ENCODE measurements around the gene LETM1. TPM values are rescaled to one million over a fixed set of nuclear protein-coding genes. Genes with fewer than 3 reads are reported as not detected.

Gene LETM1
- total RNA-seq, 2 donors from 2014 or later = 45.7 to 52.4 TPM

DNA sequence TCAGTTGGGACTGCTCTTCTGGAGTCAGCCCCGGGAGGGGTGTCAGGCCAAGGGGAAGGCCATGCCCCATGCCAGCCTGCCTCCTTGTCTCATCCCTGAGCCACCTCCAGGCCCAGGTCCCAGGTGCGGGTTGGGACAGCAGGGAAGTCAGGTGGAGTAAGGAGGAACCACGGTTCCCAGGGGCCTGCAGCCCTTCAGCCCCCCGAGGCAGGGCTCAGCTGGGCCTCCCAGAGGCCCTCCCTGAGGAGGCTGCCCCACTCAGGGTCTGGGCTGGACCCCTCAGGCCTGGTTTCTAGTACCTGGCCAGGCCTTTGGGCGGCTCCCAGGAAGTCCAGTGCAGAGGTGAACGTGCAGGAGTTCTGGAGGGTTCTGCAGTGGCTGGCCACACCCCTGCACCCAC lies 86.3 kb downstream of the LETM1 start:
- Mint-ChIP-seq H3K9me3 (no peaks in the 10 kb centered on the region), H3K27me3 (ENCODE audit: insufficient read depth) (peaks cover 1% of the 10 kb centered on the region), H3K4me3 (no peak overlapping the region), H3K27ac (no peak overlapping the region), H3K4me1 (peaks cover 11% of the 10 kb centered on the region), H3K36me3 (ENCODE audit: low read depth) (no peaks in the 10 kb centered on the region)
- H3K27me3 ChIP-seq (ENCODE audit: control insufficient read depth, insufficient read depth, low read length, poor library complexity, severe bottlenecking) = no peaks in the 10 kb centered on the region
- TF ChIP-seq, protein P1, sequence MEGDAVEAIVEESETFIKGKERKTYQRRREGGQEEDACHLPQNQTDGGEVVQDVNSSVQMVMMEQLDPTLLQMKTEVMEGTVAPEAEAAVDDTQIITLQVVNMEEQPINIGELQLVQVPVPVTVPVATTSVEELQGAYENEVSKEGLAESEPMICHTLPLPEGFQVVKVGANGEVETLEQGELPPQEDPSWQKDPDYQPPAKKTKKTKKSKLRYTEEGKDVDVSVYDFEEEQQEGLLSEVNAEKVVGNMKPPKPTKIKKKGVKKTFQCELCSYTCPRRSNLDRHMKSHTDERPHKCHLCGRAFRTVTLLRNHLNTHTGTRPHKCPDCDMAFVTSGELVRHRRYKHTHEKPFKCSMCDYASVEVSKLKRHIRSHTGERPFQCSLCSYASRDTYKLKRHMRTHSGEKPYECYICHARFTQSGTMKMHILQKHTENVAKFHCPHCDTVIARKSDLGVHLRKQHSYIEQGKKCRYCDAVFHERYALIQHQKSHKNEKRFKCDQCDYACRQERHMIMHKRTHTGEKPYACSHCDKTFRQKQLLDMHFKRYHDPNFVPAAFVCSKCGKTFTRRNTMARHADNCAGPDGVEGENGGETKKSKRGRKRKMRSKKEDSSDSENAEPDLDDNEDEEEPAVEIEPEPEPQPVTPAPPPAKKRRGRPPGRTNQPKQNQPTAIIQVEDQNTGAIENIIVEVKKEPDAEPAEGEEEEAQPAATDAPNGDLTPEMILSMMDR (conservative IDR thresholded peaks at IDR 0.05) = no peak
- H3K9ac ChIP-seq (ENCODE audit: extremely low read depth, low read length, poor library complexity, severe bottlenecking) = no peak overlapping the region
- H3K36me3 ChIP-seq (ENCODE audit: control insufficient read depth, insufficient read depth, low read length) = no peaks in the 10 kb centered on the region
- peaks cover 12% of the 10 kb centered on the region for H3K4me1 ChIP-seq (ENCODE audit: control insufficient read depth, insufficient read depth, low read length)
- DNase-seq = no peak
- no peak overlapping the region for H3K4me3 ChIP-seq (ENCODE audit: low read length)
- H3K9me3 ChIP-seq (ENCODE audit: control insufficient read depth, low read length) = no peaks in the 10 kb centered on the region
- H3K27ac ChIP-seq (ENCODE audit: low read depth, low read length) = no peak overlapping the region
- 92 to 100% methylated on average over 3 to 6 of the region's 6 CpGs for WGBS, 2 experiments (ENCODE audit: insufficient coverage in 1 of 2, insufficient read length in 1 of 2)

DNA sequence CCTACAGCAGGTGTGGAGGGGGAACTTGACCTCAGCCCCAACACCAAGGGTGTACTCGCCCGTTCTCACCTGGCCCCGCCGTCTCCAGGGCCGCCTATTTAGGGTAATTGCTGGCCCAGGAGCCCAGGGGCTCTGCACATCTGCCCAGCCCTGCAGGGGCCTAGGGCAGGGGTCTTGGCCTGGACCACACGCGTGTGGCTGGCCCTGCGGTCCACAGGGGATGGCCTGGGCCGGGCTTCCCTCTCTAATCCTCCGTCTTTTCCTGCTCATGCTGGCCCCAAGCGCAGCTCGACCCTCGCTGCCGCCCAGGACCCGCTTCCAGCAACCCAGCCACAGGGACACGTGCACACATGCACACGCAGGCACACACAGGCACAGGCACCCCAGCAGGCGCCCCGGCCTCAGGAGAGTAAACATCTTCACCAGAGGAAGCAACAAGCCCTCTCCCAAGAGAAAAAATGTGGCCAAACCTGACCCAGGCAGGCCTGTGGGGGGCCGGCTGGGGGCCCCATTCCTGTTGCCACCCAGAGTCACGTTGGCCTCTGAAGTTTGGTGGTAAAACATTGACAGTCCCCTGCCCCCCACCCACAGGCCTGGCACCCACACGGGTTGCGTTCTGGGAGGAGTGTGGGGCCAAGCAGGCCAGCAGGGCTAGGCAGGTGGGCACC lies 87.5 kb downstream of the LETM1 start:
- Mint-ChIP-seq H3K27me3 (ENCODE audit: insufficient read depth) (peaks cover 1% of the 10 kb centered on the region), H3K27ac (no peak overlapping the region), H3K4me1 (peaks cover 11% of the 10 kb centered on the region), H3K36me3 (ENCODE audit: low read depth) (no peaks in the 10 kb centered on the region), H3K9me3 (no peaks in the 10 kb centered on the region), H3K4me3 (peak overlapping the region; percentile 49)
- Histone ChIP-seq H3K4me1 (ENCODE audit: control insufficient read depth, insufficient read depth, low read length) (peaks cover 12% of the 10 kb centered on the region), H3K9ac (ENCODE audit: extremely low read depth, low read length, poor library complexity, severe bottlenecking) (no peak overlapping the region), H3K4me3 (ENCODE audit: low read length) (peak overlapping the region; percentile 62), H3K27ac (ENCODE audit: low read depth, low read length) (no peak overlapping the region), H3K9me3 (ENCODE audit: control insufficient read depth, low read length) (no peaks in the 10 kb centered on the region), H3K27me3 (ENCODE audit: control insufficient read depth, insufficient read depth, low read length, poor library complexity, severe bottlenecking) (no peaks in the 10 kb centered on the region), H3K36me3 (ENCODE audit: control insufficient read depth, insufficient read depth, low read length) (no peaks in the 10 kb centered on the region)
- no peak for DNase-seq
- TF ChIP-seq, protein P1 (conservative IDR thresholded peaks at IDR 0.05) = no peak
- 68 to 83% methylated on average over 10 to 23 of the region's 23 CpGs for WGBS, 2 experiments (ENCODE audit: insufficient coverage in 1 of 2, insufficient read length in 1 of 2)

DNA sequence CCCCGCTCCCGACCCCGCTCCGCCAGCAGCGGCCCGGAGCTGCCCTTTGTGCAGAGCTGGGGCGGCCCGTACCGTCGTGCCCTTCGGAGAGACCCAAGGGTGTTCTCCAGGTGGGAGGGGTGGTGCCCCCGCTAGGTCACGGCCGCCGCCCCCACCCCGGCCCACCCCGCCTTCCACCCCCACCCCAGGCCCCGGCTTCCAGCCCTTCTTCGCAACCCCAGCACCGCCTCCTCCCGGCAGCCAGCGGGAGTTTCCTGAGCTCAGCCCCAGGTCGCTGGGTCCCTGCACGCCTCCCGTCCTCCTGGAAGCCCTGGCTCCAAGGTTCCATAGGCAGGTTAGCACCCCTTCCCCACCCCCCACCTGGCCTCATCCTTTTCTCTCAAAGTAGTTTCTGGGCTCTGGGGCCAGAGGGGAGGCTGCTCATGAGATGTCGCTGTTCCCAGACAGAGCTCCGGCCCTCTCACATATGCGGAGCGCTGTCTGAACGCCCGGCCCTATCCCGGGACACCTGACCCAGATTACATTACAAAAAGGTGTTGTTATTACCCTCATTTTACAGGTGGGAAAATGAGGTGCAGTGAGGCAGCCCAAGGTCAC lies 88.1 kb downstream of the LETM1 start:
- DNase-seq = peak; percentile 94
- WGBS, 2 experiments (ENCODE audit: insufficient coverage in 1 of 2, insufficient read length in 1 of 2) = 20% methylated on average over 22 of the region's 32 CpGs; no CpG with 5 or more reads in 1 of the 2 experiments
- Mint-ChIP-seq H3K9me3 (no peaks in the 10 kb centered on the region), H3K4me1 (peaks cover 11% of the 10 kb centered on the region), H3K27me3 (ENCODE audit: insufficient read depth) (peaks cover 1% of the 10 kb centered on the region), H3K27ac (peak overlapping the region; percentile 52), H3K4me3 (peak overlapping the region; percentile 49), H3K36me3 (ENCODE audit: low read depth) (no peaks in the 10 kb centered on the region)
- no peak overlapping the region for H3K9ac ChIP-seq (ENCODE audit: extremely low read depth, low read length, poor library complexity, severe bottlenecking)
- peak overlapping the region; percentile 62 for H3K4me3 ChIP-seq (ENCODE audit: low read length)
- H3K27me3 ChIP-seq (ENCODE audit: control insufficient read depth, insufficient read depth, low read length, poor library complexity, severe bottlenecking) = no peaks in the 10 kb centered on the region
- H3K4me1 ChIP-seq (ENCODE audit: control insufficient read depth, insufficient read depth, low read length) = peaks cover 12% of the 10 kb centered on the region
- TF ChIP-seq, protein P1 (conservative IDR thresholded peaks at IDR 0.05) = peak; percentile 74
- H3K9me3 ChIP-seq (ENCODE audit: control insufficient read depth, low read length) = no peaks in the 10 kb centered on the region
- H3K36me3 ChIP-seq (ENCODE audit: control insufficient read depth, insufficient read depth, low read length) = no peaks in the 10 kb centered on the region
- no peak overlapping the region for H3K27ac ChIP-seq (ENCODE audit: low read depth, low read length)
